Activated CD4-positive, alpha-beta T cell treated with anti-CD3 and anti-CD28 coated beads for 4 hours (primary cell): ENCODE results near the gene ERF.

ENCODE experiments used
- DNase-seq, 2 donors: peaks; one replicate each; pipeline ENCODE4 v3.0.0-alpha.2; 2020

Gene ERF

GRCh38 chr19:42253245-42254088, 1.5 kb downstream of the ERF start:
- DNase-seq, result peak; percentile 57

GRCh38 chr19:42252365-42253244, 2.3 kb downstream of the ERF start:
- DNase-seq, result no peak

- DNase-seq, result no peak
Observed at GRCh38 chr19:42251572-42252358, 3.2 kb downstream of the ERF start.

GRCh38 chr19:42250666-42251531, 4.0 kb downstream of the ERF start:
- DNase-seq, result no peak

GRCh38 chr19:42250183-42250665, 4.7 kb downstream of the ERF start:
- DNase-seq, result no peak

- no peak for DNase-seq
Observed at GRCh38 chr19:42249769-42250168, 5.2 kb downstream of the ERF start.

GRCh38 chr19:42249149-42249750, 5.7 kb downstream of the ERF start:
- no peak for DNase-seq

GRCh38 chr19:42248270-42249148, 6.4 kb downstream of the ERF start:
- DNase-seq, result no peak

GRCh38 chr19:42247640-42248199, 7.2 kb downstream of the ERF start:
- DNase-seq, result no peak

- DNase-seq, result no peak
Observed at GRCh38 chr19:42246922-42247639, 7.8 kb downstream of the ERF start.

- no peak for DNase-seq
Observed at GRCh38 chr19:42246143-42246921, 8.6 kb downstream of the ERF start.

GRCh38 chr19:42245231-42245630, 9.7 kb downstream of the ERF start:
- DNase-seq, result no peak

- peak; percentile 88 for DNase-seq
Observed at GRCh38 chr19:42244347-42245220, 10.3 kb downstream of the ERF start.

- DNase-seq, result peak; percentile 93 to 96
Observed at GRCh38 chr19:42242512-42243409, 12.2 kb downstream of the ERF start, which contains the start of gene GSK3A. Gene GSK3A, minus strand, starts transcription at chr19:42242602. Its CDS starts 137 bp downstream, at chr19:42242465.

- peak in 1 of 2 donors; percentile 53 for DNase-seq
Observed at GRCh38 chr19:42242069-42242511, 12.8 kb downstream of the ERF start.

GRCh38 chr19:42241279-42241678, 13.6 kb downstream of the ERF start:
- DNase-seq, result no peak
